SU-DHL-6 (cell line): Measurements from ENCODE around the gene TRAPPC2.
A peak's percentile ranks its signal among the peaks of the same experiment; 100 is the strongest.

Source experiments
- H2AFZ ChIP-seq: fragments of 200-600 bp; sonication (generic); 2 replicates; pipeline ENCODE4 v1.6.1; 2014; ENCODE audit warnings: low read depth, mild to moderate bottlenecking, moderate library complexity, mixed read lengths, antibody characterized with exemption, low read length; ENCODE audit not compliant: severe bottlenecking
- H3F3A ChIP-seq: fragments of 200-600 bp; shearing (Covaris generic); 2 replicates; pipeline ENCODE4 v1.6.0; 2016; ENCODE audit warnings: antibody characterized with exemption, mild to moderate bottlenecking; ENCODE audit not compliant: insufficient read depth
- H3K27ac ChIP-seq: fragments of 200-600 bp; sonication (generic); 2 replicates; pipeline ENCODE4 v1.5.1; 2016; ENCODE audit warnings: low read depth, mild to moderate bottlenecking, low read length, moderate library complexity, mixed read lengths
- H3K27me3 ChIP-seq: fragments of 200-600 bp; sonication (generic), shearing (Covaris generic); 2 replicates; pipeline ENCODE4 v1.6.0; 2014; ENCODE audit warnings: mild to moderate bottlenecking, low read length
- H3K36me3 ChIP-seq: fragments of 200-600 bp; sonication (generic); 2 replicates; pipeline ENCODE4 v1.6.1; 2014; ENCODE audit warnings: mild to moderate bottlenecking, low read length, mixed read lengths
- H3K4me2 ChIP-seq: fragments of 300-600, 200-600 bp; shearing (Covaris generic), sonication (generic); 2 replicates; pipeline ENCODE4 v1.6.0; 2014; ENCODE audit warnings: low read length, low read depth, mild to moderate bottlenecking; ENCODE audit not compliant: poor library complexity, severe bottlenecking
- H3K4me3 ChIP-seq: fragments of 200-600 bp; sonication (generic); 2 replicates; pipeline ENCODE4 v1.5.1; 2014; ENCODE audit warnings: antibody characterized with exemption, low read length, mild to moderate bottlenecking, mixed read lengths; ENCODE audit not compliant: insufficient read depth, poor library complexity, severe bottlenecking
- H3K79me2 ChIP-seq: fragments of 200-600 bp; sonication (generic); 2 replicates; pipeline ENCODE4 v1.6.1; 2014; ENCODE audit warnings: mild to moderate bottlenecking, low read length, moderate library complexity; ENCODE audit not compliant: insufficient read depth
- H3K9ac ChIP-seq: fragments of 200-600 bp; sonication (generic); 2 replicates; pipeline ENCODE4 v1.7.0; 2014; ENCODE audit warnings: mild to moderate bottlenecking, low read length
- H3K9me2 ChIP-seq: fragments of 200-600 bp; sonication (generic); replicated peaks from 2 replicates; pipeline ENCODE4 v1.6.1; 2014; ENCODE audit warnings: low read length; ENCODE audit not compliant: insufficient read depth
- H3K9me3 ChIP-seq: fragments of 200-600 bp; sonication (generic); 2 replicates; pipeline ENCODE4 v1.6.1; 2014; ENCODE audit warnings: low read length, mixed read lengths; ENCODE audit not compliant: insufficient read depth
- H4K20me1 ChIP-seq: fragments of 200-600 bp; sonication (generic); 2 replicates; pipeline ENCODE4 v1.6.1; 2014; ENCODE audit warnings: low read depth, mild to moderate bottlenecking, antibody characterized with exemption, low read length, moderate library complexity, mixed read lengths
- EZH2phosphoT487 ChIP-seq: fragments of 200-600 bp; sonication (generic), shearing (Covaris generic); conservative IDR thresholded peaks from 2 replicates; pipeline ENCODE4 v1.6.1; 2018; ENCODE audit warnings: mild to moderate bottlenecking, antibody characterized with exemption, low read length, moderate library complexity, mixed read lengths
- TF ChIP-seq, protein P1 (sequence below): fragments of 200-600 bp; sonication (generic); IDR thresholded peaks from one replicate; pipeline ENCODE4 v1.5.1; 2017; ENCODE audit warnings: antibody characterized with exemption, mild to moderate bottlenecking, low read length, moderate library complexity; ENCODE audit not compliant: insufficient read depth, poor library complexity, severe bottlenecking

Gene TRAPPC2

DNA sequence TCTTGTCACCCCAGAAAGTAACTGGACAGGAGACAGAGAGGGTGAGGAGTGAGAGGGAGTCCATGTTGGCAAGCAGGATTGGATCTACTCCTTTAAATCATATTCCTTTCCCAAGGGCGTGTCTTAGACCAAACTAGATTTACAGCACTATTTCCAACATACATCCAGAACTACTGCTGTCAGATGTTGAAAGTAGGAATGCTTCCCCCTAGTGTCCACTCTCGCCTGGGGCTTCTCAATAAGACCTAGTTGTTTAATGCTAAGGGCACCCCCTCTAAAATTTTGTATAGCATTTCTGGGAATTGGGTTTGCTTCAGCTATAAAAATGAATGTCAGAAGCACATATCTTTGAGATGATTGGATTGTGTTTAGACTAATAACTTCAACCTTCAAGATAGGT lies 13.4 kb upstream of the TRAPPC2 start:
- no peaks in the 10 kb centered on the region for H3K9me2 ChIP-seq
- no peaks in the 10 kb centered on the region for H3F3A ChIP-seq
- H3K79me2 ChIP-seq: no peaks in the 10 kb centered on the region
- no peak overlapping the region for H3K4me3 ChIP-seq
- no peak for TF ChIP-seq EZH2phosphoT487
- TF ChIP-seq, protein P1, sequence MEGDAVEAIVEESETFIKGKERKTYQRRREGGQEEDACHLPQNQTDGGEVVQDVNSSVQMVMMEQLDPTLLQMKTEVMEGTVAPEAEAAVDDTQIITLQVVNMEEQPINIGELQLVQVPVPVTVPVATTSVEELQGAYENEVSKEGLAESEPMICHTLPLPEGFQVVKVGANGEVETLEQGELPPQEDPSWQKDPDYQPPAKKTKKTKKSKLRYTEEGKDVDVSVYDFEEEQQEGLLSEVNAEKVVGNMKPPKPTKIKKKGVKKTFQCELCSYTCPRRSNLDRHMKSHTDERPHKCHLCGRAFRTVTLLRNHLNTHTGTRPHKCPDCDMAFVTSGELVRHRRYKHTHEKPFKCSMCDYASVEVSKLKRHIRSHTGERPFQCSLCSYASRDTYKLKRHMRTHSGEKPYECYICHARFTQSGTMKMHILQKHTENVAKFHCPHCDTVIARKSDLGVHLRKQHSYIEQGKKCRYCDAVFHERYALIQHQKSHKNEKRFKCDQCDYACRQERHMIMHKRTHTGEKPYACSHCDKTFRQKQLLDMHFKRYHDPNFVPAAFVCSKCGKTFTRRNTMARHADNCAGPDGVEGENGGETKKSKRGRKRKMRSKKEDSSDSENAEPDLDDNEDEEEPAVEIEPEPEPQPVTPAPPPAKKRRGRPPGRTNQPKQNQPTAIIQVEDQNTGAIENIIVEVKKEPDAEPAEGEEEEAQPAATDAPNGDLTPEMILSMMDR: no peak
- no peaks in the 10 kb centered on the region for H3K27me3 ChIP-seq
- H4K20me1 ChIP-seq: no peaks in the 10 kb centered on the region
- H3K27ac ChIP-seq: no peak overlapping the region
- H3K4me2 ChIP-seq: no peak overlapping the region
- H3K9ac ChIP-seq: no peak overlapping the region
- no peaks in the 10 kb centered on the region for H3K9me3 ChIP-seq
- peaks cover 7% of the 10 kb centered on the region; the same call in 1 of the 2 replicates for H3K36me3 ChIP-seq
- no peak overlapping the region for H2AFZ ChIP-seq

DNA sequence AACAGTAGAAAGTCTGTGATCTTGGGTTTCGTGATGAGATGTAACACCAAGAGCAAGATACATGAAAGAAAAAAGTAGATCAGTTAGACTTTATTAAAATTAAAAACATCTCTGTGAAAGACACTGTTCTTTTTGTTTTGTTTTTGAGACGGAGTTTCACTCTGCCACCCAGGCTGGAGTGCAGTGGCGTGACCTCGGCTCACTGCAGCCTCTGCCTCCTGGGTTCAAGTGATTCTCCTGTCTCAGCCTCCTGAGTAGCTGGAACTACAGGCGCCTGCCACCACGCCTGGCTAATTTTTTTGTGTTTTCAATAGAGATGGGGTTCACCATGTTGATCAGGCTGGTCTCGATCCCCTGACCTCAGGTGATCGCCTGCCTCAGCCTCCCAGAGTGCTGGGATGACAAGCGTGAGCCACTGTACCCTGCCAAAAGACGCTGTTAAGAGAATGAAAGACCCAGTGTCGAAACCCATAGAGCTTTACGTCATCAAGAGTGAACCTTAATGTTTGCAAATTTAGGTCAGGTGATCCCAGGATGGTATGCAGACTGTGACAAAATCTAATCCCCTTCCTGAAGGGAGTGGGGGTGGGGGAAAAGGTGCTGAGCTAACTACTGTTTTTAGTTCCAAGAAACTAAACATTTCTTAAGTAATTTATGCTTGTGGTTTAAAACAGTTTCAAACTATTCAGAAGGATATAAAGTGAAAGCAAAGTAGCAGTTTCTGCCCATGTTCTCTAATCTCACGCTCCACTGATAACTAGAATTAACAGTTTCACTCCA lies 8.2 kb upstream of the TRAPPC2 start:
- Histone ChIP-seq H3F3A (no peaks in the 10 kb centered on the region), H4K20me1 (no peaks in the 10 kb centered on the region), H2AFZ (no peak overlapping the region), H3K27me3 (no peaks in the 10 kb centered on the region), H3K9ac (no peak overlapping the region), H3K79me2 (no peaks in the 10 kb centered on the region), H3K36me3 (peaks cover 8% of the 10 kb centered on the region; the same call in 1 of the 2 replicates), H3K4me2 (peak overlapping the region; percentile 3), H3K4me3 (no peak overlapping the region), H3K9me2 (no peaks in the 10 kb centered on the region), H3K27ac (no peak overlapping the region), H3K9me3 (no peaks in the 10 kb centered on the region)
- TF ChIP-seq EZH2phosphoT487: no peak
- TF ChIP-seq, protein P1: no peak

DNA sequence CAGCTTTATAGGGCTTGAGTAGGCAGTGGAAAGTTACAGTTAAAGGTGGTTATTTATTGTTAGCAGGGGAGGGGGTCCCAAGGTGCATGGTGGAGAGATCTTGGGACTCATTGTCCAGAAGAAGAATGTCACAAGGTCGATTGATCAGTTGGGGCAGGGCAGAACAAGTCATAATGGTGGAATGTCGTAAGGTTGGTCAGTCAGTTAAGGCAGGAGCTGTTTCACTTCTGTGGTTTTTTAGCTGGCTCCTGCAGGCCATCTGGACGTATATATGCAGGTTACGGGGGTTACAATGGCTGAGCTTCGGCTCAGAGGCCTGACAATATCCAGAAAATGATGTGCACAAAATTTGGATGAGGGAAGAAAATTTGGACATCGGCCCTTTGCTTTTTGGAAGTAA lies 7.3 kb upstream of the TRAPPC2 start:
- TF ChIP-seq, protein P1: no peak
- no peak for TF ChIP-seq EZH2phosphoT487
- Histone ChIP-seq H3K27ac (no peak overlapping the region), H3K9me2 (no peaks in the 10 kb centered on the region), H3K9ac (no peak overlapping the region), H3K79me2 (peaks cover 7% of the 10 kb centered on the region; the same call in 1 of the 2 replicates), H3K9me3 (no peaks in the 10 kb centered on the region), H4K20me1 (no peaks in the 10 kb centered on the region), H3K4me3 (no peak overlapping the region), H2AFZ (no peak overlapping the region), H3K4me2 (no peak overlapping the region), H3F3A (no peaks in the 10 kb centered on the region), H3K36me3 (peaks cover 11% of the 10 kb centered on the region; the same call in 1 of the 2 replicates), H3K27me3 (no peaks in the 10 kb centered on the region)
